MM.1S (cell line): ENCODE measurements around the gene CLIC4.

Source experiments
- CTCF ChIP-seq: fragments of 300-600 bp; sonication (generic); IDR thresholded peaks from 2 replicates; pipeline ENCODE4 v1.5.1; 2016; ENCODE audit warnings: antibody characterized with exemption, low read length, mixed read lengths
- EZH2 ChIP-seq: fragments of 300-600 bp; sonication (generic); optimal IDR thresholded peaks from 2 replicates; pipeline ENCODE3; 2017; ENCODE audit warnings: low read depth, mild to moderate bottlenecking, antibody characterized with exemption, low read length, mixed read lengths
- EZH2phosphoT487 ChIP-seq: fragments of 300-600 bp; sonication (generic); IDR thresholded peaks from 2 replicates; pipeline ENCODE4 v1.6.1; 2018; ENCODE audit warnings: antibody characterized with exemption, low read length

GRCh38 chr1:24764848-24765247, 19.6 kb downstream of the CLIC4 start:
- no peak for TF ChIP-seq EZH2phosphoT487
- no peak for TF ChIP-seq CTCF
- no peak for TF ChIP-seq EZH2
